GM19324 (cell line): ENCODE measurements around the gene HSD17B3.
"Not testable (repeated sequence)": the region's sequence is repeated elsewhere in the genome, so short reads cannot be mapped to it uniquely, and the experiment has no call there.

Experiments
- ATAC-seq: cut with Tn5 transposase; IDR thresholded peaks from one replicate; pipeline ENCODE4 v1.9.1; 2021; ENCODE audit warnings: mild to moderate bottlenecking, moderate library complexity; ENCODE audit not compliant: unreplicated experiment, low FRiP score

Gene HSD17B3

DNA sequence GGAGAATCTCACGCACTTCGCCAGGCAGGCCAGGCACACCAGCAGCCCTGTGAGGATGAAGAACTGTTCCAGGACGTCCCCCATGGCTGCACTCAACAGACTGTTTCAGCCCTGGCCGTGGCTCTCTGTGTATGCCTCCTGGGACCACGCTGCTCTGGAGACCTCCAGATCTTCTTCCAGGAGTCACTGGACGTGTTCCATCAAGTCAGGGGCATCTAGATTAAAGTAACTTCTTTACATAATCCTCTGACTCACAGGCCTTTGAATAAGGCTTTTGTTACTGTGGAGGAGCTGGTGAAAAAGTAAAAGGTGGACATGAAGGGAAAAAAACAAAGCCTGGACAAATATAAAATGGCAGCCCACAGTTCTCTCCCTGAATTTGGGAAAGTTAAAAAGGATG is at the start of gene HSD17B3:
HSD17B3 (minus strand) TSS at position 156 of the 400 bp plus-strand sequence; CDS start at position 84, 72 bp downstream.
- no peak for ATAC-seq

DNA sequence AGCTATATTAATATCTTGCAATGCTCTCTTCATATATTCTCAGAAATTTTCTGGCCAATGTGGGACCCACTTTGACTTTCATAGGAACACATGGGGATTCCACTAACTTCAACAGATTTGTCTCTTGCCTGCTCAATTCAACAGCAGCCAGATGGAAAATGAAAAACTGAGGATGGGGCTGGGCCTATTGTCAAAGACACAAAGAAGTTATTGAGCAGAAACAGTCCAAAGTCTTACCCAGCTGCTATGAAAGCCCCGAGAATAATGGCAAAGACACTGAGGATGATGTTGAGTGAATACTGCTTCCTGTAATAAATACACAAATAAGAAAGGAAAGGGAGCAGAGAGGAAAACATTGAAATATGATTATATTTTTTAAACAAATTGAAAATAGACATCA is 48.9 kb upstream of the HSD17B3 start:
- ATAC-seq = no peak

DNA sequence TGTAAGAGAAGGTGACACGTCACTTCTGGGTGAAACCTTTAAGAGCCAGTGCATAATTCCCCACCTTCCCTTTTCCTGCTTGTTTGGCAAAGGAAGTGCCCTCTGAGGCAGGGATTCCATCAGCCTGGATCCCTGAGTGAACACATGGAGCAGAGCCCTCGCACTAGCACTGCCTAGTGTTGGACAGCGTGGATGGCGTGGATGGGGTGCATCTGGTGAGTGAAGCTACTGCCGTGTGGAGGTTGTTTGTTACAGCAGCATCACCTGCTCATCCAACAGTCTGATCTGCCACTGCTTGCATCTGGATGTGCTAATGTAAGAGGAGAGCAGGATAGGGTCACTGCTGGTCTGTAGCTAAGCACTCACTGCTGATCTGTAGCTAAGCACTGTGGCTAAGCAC is 46.3 kb upstream of the HSD17B3 start:
- ATAC-seq = no peak

DNA sequence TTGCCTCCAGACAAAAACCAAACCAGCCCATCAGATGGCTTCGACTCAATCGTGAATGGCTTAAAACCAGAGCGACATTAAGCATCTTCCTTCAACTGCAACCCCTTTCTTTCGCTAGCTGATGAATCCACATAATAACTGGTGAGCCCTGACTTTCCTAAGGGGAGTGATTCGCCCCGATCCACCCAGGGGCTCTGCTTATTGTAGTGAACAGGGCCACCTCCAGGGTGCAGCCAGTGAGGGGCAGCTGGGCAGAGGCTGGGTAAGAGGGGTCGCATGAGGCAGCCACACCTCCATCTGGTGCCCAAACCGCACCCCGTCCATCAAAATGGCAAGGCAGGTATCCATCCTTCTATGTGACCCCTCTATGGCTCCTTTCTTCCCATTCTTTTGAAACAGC is 43.6 kb upstream of the HSD17B3 start:
- ATAC-seq = no peak

DNA sequence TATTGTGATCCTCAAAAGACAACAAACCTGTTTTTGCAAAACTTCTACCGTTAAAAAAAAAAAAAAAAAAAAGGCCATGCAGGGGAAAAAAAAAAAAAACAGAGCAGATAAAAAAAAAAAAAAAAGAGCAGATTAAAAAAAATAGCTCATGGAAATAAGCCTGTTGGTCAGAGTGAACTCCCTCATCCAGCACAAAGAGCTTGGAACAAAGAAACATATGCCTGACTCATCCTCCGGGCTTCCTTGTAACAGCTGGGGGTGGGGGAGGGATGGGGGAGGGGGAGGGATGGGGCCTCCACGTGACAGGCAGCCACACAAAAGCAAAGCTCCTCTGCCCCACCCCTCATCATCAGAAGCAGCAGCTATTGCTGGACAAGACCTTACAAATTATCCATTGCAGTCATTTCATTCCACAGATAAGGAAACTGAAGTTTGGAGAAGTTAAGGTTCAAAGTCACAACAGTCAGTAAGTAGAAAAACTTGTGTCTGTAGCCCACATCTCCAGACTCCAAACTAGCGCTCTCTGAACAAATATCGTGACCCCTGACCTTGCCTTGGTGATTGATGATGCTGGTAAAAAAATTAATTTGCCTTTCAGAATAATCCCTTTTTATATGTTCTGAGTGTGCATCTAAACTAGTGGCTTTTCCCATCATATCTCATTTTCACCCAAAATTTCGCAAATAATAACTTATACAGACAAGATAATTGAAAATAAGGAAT is 42.6 kb upstream of the HSD17B3 start:
- no peak for ATAC-seq

DNA sequence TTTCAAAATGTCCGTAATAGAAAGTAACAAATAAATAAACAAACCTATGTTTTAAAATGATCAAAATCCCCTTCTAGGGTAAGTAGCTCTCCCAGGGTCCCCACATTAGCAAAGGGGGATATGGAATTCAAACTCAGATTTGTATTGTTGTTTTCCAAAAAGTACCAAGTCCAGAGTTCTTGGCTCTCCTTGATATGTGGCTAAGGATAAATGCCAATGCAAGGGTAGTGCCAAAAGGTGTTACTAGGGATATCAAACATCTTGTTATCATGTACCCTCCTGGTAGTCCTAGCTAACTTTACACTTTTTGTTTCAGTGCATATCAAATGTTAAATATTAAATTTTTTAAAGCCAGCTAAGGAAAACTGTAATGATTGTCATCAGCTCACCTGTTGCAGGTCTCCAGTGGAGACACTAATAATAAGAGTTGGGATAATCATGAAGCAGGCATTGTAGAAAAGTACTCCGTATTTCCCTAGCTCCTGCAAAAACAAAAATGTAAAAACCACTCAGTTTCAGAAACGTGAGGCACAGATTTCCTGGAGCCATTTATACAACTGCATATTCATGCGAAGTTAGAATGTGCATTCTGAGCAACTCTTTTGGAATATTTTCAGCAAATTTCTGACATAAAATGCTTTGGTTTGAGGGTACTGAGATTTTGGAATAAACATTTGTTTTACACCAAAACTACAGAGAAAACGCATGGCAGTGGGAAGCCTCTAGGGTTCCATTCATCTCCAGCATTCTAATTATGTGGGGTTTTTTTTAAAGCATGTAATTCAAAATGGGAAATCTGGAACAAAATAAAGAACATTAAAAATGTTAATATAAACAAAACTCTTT is 41.8 kb upstream of the HSD17B3 start:
- no peak for ATAC-seq

DNA sequence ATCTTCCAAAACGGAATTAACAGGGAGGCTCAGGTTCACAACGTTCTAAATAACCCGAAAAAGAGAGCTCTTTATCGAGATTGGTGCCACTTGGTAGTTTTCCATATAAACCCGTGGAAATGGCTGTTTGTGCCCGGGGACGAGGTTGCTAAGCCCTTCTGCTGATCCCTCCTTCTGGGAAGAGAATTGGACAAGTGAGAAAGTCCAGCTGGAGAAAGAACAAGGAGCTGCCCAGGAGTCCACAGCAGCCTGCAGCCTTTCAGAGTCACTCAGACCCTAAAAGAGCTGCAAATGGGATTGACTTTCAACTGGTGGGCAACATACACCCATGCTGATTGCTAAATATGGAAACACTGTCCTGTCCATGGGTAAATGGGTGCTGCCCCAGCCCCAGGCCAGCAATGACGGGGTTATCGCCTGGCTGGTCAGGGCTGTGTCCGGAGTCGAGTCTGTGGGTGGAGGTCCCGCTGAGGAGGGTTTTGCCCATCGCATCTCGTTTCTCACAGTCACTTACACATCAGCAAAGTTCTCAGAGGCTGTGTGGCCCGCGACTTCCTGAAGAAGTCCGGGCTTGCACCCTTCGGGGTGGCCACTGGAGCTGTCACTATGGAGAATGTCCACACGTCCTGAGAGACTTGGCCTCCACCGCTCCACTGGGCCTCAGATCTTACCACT is 40.7 kb upstream of the HSD17B3 start:
- ATAC-seq = no peak

DNA sequence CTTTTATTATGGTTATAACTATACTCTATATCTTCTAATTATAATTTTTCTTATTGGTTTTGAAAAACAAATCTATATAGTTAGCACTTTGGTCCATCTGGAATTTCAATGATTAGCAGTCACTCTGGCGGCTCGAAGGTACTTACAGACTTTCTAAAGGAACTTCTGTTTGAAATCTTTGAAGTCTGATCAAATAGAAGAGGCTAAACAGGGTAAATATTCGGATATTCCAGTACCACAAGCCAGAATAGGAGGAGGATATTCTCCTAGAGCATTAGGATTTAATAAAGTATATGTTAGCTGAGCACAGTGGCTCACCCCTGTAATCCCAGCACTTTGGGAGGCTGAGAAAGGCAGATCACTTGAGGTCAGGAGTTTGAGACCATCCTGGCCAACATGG is 38.7 kb upstream of the HSD17B3 start:
- ATAC-seq = no peak

DNA sequence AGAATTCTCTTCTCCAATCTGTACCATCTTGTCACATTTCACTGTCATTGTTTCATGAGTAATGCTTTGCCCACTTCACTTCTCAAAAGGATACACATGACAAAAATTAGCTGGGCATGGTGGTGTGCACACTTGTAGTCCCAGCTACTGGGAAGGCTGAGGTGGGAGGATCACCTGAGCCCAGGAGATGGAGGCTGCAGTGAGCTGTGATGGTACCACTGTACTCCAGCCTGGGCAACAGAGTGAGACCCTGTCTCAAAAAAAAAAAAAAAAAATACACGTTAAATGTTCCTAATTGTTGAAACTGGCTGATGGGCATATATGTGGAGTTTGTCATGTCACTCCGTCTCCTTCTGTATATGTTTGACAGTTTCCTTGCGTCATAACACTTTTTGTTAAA is 36.3 kb upstream of the HSD17B3 start:
- ATAC-seq = no peak

DNA sequence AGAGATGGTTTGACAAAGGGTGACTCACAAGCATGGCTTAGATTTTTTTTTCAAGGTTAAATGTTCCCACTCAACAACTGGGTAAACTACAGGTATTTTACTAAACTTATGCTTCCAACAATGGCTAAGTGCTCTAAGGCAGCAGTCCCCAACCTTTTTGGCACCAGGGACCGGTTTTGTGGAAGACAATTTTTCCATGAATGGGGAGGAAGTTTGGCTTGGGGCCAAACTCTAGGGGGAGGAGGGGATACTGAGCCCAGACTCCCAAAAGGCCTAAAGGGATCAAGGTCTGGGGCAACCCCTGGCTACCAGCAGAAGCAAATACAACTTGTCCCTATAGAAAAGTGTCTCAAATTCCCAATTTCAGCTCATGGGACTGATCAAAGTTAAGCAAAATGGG is 32.0 kb upstream of the HSD17B3 start:
- ATAC-seq = no peak

DNA sequence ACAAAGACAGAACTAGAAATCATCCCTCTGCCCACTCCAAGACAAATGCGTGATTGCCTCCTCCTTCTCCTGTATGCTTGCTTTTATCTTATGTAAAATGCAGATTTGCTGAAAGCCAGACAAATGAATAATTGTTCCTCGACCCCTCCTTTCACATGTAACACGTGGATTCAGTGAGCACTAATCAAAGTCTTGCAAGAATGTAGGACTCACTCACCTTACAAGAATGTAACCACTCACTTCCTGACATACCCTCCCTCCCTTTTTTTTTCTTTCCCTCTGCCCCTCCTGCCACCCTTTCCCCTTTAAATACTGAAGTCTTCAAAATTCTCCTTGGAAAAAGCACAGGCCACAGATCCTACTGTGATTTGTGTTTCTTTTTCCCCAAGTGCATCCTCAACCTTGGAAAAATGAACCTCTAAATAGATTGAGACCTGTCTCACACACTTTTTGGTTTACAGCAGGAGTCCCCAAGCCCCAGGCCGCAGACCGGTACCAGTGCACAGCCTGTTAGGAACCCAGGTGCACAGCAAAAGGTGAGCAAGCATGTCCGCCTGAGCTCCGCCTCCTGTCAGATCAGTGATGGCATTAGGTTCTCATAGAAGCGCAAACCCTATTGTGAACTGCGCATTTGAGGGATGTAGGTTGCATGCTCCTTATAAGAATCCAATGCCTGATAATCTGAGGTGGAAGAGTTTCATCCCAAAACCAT is 29.4 kb upstream of the HSD17B3 start:
- ATAC-seq = no peak

DNA sequence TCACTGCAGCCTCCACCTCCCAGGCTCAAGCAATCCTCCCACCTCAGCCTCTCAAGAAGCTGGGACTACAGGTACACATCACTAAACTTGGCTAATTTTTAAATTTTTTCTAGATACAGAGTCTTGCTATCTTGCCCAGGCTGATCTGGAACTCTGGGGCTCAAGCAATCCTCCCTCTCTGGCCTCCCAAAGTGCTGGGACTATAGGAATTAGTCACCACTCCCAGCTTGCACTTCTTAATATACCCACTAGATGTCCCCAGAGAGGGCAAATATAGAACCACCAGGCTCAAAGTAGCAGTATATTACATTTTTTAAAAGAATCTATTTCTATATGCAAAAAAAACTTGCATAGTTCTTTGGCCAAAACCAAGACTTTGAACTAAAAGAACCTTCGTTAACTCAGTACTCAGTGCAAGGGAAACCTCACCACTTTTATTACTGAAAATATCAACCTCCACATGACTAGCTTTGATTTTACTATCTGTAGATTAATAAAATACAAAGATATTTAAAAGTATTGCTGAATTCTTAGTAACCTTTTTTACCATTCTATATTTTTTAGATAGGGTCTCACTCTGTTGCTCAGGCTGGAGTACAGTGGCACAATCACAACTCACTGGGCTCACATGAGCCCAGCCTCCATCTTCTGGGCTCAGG is 25.8 kb upstream of the HSD17B3 start:
- no peak for ATAC-seq

DNA sequence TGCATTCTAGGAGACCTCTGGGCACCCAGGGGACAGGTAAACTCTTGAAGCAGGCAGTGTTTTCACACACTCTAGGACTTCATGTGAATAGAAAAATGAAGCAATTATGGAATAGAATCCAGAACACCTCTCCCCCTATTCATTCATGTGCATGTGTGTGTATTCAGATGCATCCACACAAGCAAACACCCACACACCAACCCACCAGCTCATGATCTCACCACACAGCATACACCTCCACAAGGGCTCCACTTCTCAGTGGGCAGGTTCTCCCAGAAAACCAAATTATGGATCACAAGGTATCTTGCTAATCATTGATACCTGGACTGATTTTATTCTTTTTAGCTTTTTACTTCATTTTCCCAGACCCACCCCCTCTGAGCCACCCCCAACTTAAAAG is 21.2 kb upstream of the HSD17B3 start:
- no peak for ATAC-seq

DNA sequence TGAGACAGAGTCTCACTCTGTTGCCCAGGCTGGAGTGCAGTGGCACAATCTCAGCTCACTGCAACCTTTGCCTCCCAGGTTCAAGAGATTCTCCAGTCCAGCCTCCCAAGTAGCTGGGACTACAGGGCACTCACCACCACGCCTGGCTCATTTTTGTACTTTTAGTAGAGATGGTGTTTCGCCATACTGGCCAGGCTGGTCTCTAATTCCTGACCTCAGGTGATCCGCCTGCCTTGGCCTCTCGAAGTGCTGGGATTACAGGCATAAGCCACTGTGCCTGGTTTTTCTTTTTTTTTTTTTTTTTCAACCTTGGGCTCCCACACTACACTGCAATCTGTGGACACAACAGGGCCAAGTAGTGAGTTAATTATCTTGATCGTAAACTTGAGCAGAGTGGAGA is 20.8 kb upstream of the HSD17B3 start:
- not testable (repeated sequence) for ATAC-seq

DNA sequence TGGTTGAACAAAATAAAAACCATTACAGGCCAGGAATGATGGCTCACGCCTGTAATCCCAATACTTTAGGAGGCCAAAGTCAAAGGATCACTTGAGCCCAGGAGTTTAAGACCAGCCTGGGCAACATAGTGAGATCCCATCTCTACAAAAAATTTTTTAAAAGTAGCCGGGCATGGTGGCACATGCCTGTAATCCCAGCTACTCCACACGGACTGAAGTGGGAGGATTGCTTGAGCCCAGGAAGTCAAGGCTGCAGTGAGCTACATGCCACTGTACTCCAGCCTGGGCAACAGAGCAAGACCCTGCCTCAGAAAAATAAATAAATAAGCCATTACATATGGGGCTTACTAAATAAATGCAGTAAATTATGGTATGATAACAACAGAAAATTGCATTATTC is 20.2 kb upstream of the HSD17B3 start:
- ATAC-seq = not testable (repeated sequence)

DNA sequence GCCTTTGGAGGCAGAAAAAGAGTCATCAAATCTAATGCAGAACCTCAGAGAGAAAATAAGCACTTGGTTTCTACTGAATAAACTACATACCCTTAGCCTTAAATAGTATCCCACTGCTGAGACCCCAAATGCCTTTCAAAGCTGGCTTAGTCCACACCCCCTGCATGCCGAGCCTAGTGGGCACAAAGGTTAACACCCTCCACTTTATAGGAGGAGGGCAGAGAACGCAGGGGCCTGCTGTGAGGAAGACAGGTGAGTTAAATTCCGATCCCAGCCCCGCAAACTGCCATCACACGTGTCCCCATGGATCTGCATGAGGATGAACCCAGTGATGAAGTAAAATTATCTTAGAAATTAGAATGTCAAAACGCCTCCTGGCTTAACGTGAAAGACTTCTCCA is 19.5 kb upstream of the HSD17B3 start:
- ATAC-seq = no peak

DNA sequence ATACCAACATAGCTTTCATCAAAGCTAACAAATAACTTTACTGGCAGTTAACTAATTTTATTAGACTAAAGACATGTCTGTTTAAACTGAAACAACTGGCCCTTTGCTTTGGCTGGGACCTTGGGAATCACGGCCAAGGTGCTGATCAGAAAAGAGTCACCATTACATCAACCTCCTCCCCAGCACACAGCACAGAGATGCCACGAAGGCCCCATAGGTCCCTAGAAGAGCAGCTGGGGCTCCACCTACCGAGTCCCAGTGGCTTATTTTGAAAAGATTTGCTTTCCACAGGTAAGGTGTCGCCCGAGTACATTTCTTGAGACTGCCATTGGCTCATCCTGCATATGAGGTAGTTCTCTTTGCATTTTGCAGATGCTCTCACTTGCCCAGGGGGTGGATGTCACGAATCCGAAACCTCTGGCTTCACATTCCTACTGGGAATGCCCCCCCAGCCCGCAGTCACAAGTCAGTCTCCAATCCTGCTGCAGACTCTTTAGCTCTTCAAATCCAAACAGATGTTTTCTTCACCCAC is 18.8 kb upstream of the HSD17B3 start:
- no peak for ATAC-seq

DNA sequence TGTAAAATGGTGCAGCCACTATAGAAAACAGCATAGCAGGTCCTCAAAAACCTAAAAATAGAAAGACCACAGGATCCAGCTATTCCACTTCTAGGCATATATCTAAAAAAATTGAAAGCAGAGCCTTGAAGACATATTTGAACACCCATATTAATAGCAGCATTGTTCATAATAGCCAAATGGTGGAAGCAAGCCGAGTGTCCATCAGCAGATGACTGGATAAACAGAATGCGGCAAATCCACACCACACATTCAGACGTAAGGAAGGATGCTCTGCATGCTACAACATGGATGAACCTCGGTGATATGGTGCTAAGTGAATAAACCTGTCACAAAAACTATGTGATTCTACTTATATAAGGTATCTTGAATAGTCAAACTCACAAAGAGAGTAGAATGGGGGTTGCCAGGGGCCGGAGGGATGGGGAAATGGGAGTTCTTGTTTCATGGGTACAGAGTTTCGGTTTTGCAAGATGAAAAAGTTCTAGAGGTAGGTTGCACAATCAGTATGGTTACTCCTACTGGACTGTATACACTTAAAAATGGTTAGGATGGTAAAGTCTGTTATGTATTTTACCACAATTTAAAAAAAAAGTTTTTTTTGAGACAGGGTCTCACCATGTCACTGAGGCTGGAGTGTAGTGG is 17.1 kb upstream of the HSD17B3 start:
- ATAC-seq = no peak

DNA sequence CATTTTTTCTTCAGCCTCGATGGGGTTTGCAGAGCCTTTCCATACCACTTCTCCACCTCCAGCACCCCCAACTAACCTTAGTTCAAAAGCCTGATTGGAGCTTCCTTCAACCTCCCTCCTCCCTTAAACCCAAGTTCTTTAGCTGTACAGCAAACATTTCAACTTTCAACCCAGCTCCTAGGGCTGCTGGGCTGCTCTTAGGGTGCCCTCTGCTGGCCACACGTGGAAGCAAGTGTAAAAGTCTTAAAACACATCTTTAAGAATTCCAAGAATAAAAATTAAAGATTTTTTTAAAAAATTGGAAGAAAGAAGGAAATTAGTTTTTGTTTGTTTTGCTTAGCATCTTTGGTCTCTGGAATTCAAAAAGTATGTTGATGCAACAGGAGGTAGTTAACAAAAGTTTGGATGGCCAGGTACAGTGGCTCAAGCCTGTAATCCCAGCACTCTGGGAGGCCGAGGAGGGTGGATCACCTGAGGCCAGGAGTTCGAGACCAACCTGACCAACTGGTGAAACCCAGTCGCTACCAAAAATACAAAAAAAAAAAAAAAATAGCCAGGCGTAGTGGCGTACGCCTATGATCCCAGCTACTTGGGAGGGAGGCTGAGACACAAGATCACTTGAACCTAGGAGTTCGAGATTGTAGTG is 15.5 kb upstream of the HSD17B3 start:
- no peak for ATAC-seq
